ENCODE measurements around the gene NDRG2. TPM values are rescaled to one million over a fixed set of nuclear protein-coding genes. Genes with fewer than 3 reads are reported as not detected.
A peak's percentile ranks its signal among the peaks of the same experiment; 100 is the strongest.

Gene NDRG2
- total and polyA plus RNA-seq, 4 donors = 46.1 to 112 (median 58.6) TPM

DNA sequence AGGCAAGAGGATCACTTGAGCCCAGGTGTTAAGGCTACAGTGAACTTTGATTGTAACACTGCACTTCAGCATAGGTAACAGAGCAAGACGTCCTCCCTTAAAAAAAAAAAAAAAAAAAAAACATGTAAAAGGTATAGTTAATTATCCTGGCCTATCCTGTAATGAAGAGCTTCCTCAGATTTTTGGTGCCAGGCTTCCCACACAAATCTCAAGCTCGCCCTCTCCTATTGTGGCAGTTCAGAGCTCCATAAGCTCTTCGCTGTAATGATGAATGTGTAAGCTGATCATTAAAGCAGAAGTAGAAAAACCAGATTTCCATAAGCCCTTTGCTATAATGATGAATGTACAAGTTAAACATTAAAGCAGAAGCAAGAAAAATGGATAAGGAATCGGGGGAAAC lies 27.7 kb downstream of the NDRG2 start:
- no peak overlapping the region for H3K4me3 ChIP-seq
- ATAC-seq (ENCODE audit: insufficient read depth, low FRiP score) (no peak), DNase-seq (peak in 1 of 3 donors; percentile 46)
- H3K4me1 ChIP-seq (ENCODE audit: control insufficient read depth in 5 of 5, insufficient read depth in 5 of 5, low read length in 5 of 5) = peaks cover 0 to 2% (median 0%) of the 10 kb centered on the region in 5 donors
- TF ChIP-seq, protein P1, sequence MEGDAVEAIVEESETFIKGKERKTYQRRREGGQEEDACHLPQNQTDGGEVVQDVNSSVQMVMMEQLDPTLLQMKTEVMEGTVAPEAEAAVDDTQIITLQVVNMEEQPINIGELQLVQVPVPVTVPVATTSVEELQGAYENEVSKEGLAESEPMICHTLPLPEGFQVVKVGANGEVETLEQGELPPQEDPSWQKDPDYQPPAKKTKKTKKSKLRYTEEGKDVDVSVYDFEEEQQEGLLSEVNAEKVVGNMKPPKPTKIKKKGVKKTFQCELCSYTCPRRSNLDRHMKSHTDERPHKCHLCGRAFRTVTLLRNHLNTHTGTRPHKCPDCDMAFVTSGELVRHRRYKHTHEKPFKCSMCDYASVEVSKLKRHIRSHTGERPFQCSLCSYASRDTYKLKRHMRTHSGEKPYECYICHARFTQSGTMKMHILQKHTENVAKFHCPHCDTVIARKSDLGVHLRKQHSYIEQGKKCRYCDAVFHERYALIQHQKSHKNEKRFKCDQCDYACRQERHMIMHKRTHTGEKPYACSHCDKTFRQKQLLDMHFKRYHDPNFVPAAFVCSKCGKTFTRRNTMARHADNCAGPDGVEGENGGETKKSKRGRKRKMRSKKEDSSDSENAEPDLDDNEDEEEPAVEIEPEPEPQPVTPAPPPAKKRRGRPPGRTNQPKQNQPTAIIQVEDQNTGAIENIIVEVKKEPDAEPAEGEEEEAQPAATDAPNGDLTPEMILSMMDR (IDR thresholded peaks at IDR 0.05; ENCODE audit: control extremely low read depth, extremely low read depth) = no peak
- no peaks in the 10 kb centered on the region for H3K9me3 ChIP-seq (ENCODE audit: control insufficient read depth in 4 of 4, insufficient read depth in 3 of 4, low read length in 3 of 4)
- H3K27ac ChIP-seq (ENCODE audit: low read depth in 1 of 2, low read length in 1 of 2) = no peak overlapping the region
- H3K9ac ChIP-seq (ENCODE audit: insufficient read depth in 1 of 2, low read length in 2 of 2) = no peak overlapping the region
- H3K27me3 ChIP-seq (ENCODE audit: control insufficient read depth in 3 of 3, insufficient read depth in 3 of 3, low read length in 2 of 3) = no peaks in the 10 kb centered on the region
- 55 to 78% methylated on average over 4 of the region's 4 CpGs for WGBS, 2 donors
- H3K36me3 ChIP-seq (ENCODE audit: control insufficient read depth in 4 of 4, insufficient read depth in 4 of 4, low read length in 4 of 4) = peaks cover 27 to 38% (median 33%) of the 10 kb centered on the region in 4 donors

DNA sequence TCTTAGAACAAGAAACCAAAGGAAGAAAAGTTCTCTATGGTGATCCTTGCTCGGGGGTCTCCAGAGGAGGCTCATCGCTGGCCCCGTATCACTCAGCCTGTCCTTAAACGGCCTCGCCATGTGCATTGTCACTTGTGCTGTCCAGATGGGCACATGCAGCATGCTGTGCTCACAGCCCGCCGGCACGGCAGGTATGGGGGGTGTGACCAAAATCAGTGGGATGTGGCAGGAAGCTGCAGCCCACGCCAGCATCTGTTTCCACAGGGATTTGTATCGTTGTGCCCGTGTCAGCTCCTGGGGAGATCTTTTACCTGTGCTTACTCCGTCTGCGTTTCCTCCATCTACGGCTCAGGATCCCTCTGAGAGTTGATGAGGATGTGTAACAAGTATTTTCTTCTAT lies 28.3 kb downstream of the NDRG2 start:
- no peaks in the 10 kb centered on the region for H3K27me3 ChIP-seq (ENCODE audit: control insufficient read depth in 3 of 3, insufficient read depth in 3 of 3, low read length in 2 of 3)
- ATAC-seq (ENCODE audit: insufficient read depth, low FRiP score) = no peak
- peaks cover 30 to 38% (median 36%) of the 10 kb centered on the region in 4 donors for H3K36me3 ChIP-seq (ENCODE audit: control insufficient read depth in 4 of 4, insufficient read depth in 4 of 4, low read length in 4 of 4)
- DNase-seq = no peak
- H3K9ac ChIP-seq (ENCODE audit: insufficient read depth in 1 of 2, low read length in 2 of 2) = no peak overlapping the region
- TF ChIP-seq, protein P1 (IDR thresholded peaks at IDR 0.05; ENCODE audit: control extremely low read depth, extremely low read depth) = no peak
- WGBS, 2 donors = 89 to 92% methylated on average over 14 of the region's 14 CpGs
- H3K4me1 ChIP-seq (ENCODE audit: control insufficient read depth in 5 of 5, insufficient read depth in 5 of 5, low read length in 5 of 5) = peaks cover 0 to 2% (median 0%) of the 10 kb centered on the region in 5 donors
- H3K9me3 ChIP-seq (ENCODE audit: control insufficient read depth in 4 of 4, insufficient read depth in 3 of 4, low read length in 3 of 4) = no peaks in the 10 kb centered on the region
- no peak overlapping the region for H3K27ac ChIP-seq (ENCODE audit: low read depth in 1 of 2, low read length in 1 of 2)
- no peak overlapping the region for H3K4me3 ChIP-seq

DNA sequence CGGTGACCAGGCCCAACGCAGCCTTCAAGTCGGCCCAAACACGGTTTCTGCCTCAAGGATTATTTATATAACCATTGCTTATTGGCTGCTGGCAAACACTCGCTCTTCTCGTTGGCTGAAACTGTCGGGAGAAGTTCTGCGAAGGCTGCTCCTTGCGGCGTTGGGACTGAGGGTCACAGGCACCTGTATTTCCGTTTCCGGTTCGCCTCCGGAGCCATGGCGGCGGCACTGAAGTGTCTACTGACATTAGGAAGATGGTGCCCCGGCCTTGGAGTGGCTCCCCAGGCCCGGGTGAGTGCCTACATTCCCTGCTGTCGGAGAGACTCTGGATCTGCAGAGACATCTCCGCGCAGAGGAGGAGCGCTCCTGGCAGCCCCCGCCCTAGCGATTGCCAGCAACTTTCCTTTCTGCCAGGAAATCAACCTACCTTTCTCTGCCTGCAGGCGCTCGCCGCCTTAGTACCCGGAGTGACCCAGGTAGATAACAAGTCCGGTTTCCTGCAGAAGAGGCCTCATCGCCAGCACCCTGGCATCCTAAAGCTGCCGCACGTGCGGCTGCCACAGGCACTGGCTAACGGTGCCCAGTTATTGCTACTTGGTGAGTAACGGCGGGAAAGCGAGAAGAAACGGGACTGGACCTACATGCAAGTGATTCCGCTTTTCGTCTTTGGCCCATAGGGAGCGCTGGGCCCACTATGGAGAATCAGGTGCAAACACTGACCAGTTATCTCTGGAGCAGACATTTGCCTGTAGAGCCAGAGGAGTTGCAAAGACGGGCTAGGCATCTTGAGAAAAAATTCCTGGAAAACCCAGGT lies 34.9 kb downstream of the NDRG2 start, which contains the start of gene METTL17:
Gene METTL17, plus strand, starts transcription at position 194 of the 814 bp plus-strand sequence. Its CDS starts 23 bp downstream, at position 217.
- DNase-seq = peak; percentile 96 to 98 (median 98)
- H3K9ac ChIP-seq (ENCODE audit: insufficient read depth in 1 of 2, low read length in 2 of 2) = peak within 1 kb of the TSS; percentile 80 to 83
- H3K27me3 ChIP-seq (ENCODE audit: control insufficient read depth in 3 of 3, insufficient read depth in 3 of 3, low read length in 2 of 3) = no peaks in the 10 kb centered on the region
- ATAC-seq (ENCODE audit: insufficient read depth, low FRiP score) = peak; percentile 93
- peaks cover 0 to 15% (median 7%) of the 10 kb centered on the region in 5 donors for H3K4me1 ChIP-seq (ENCODE audit: control insufficient read depth in 5 of 5, insufficient read depth in 5 of 5, low read length in 5 of 5)
- 0 to 1% methylated on average over 42 of the region's 42 CpGs for WGBS, 2 donors
- H3K36me3 ChIP-seq (ENCODE audit: control insufficient read depth in 4 of 4, insufficient read depth in 4 of 4, low read length in 4 of 4) = peaks cover 9 to 29% (median 19%) of the 10 kb centered on the region in 4 donors
- H3K9me3 ChIP-seq (ENCODE audit: control insufficient read depth in 4 of 4, insufficient read depth in 3 of 4, low read length in 3 of 4) = no peaks in the 10 kb centered on the region
- H3K27ac ChIP-seq (ENCODE audit: low read depth in 1 of 2, low read length in 1 of 2) = peak within 1 kb of the TSS; percentile 74 to 91
- H3K4me3 ChIP-seq = peak within 1 kb of the TSS; percentile 61
- TF ChIP-seq, protein P1 (IDR thresholded peaks at IDR 0.05; ENCODE audit: control extremely low read depth, extremely low read depth) = no peak
